Mesenchymal stem cell (in vitro differentiated cells and primary cell): Measurements from ENCODE around the gene SPSB2.
A peak's percentile ranks its signal among the peaks of the same experiment; 100 is the strongest.

Source experiments
- DNase-seq: peaks from one replicate; pipeline ENCODE4 v3.0.0-alpha.2; 2013
- H2AFZ ChIP-seq: one replicate; pipeline ENCODE4 v1.6.1; 2013; ENCODE audit warnings: low read depth, mild to moderate bottlenecking, control low read depth, inconsistent platforms, low read length, moderate library complexity
- H2AK5ac ChIP-seq: 2 replicates; pipeline ENCODE4 v1.6.1; 2013; ENCODE audit warnings: low read length, moderate library complexity, mild to moderate bottlenecking, inconsistent platforms; ENCODE audit not compliant: severe bottlenecking
- H2BK120ac ChIP-seq: one replicate; pipeline ENCODE4 v1.6.1; 2013; ENCODE audit warnings: low read depth, mild to moderate bottlenecking, inconsistent platforms, low read length, moderate library complexity
- H2BK12ac ChIP-seq, 2 experiments: one replicate each; pipeline ENCODE4 v1.6.1; 2013; ENCODE audit warnings: inconsistent platforms in 2 of 2, low read length in 2 of 2, mild to moderate bottlenecking in 2 of 2, moderate library complexity in 2 of 2, control low read depth in 1 of 2
- H2BK15ac ChIP-seq: one replicate; pipeline ENCODE4 v1.6.1; 2013; ENCODE audit warnings: mild to moderate bottlenecking, low read depth, inconsistent platforms; ENCODE audit not compliant: poor library complexity, severe bottlenecking
- H2BK5ac ChIP-seq: 2 replicates; pipeline ENCODE4 v1.6.1; 2013; ENCODE audit warnings: low read depth, mild to moderate bottlenecking, low read length, control low read depth, inconsistent platforms; ENCODE audit not compliant: poor library complexity, severe bottlenecking
- H3K14ac ChIP-seq, 2 experiments: one replicate each; pipeline ENCODE4 v1.6.1; 2013; ENCODE audit warnings: inconsistent platforms in 2 of 2, low read length in 2 of 2, control low read depth in 1 of 2, mild to moderate bottlenecking in 1 of 2, moderate library complexity in 1 of 2
- H3K18ac ChIP-seq, 2 experiments: one replicate each; pipeline ENCODE4 v1.6.1; 2013; ENCODE audit warnings: inconsistent platforms in 2 of 2, low read length in 2 of 2, control low read depth in 1 of 2, low read depth in 1 of 2, mild to moderate bottlenecking in 1 of 2
- H3K23ac ChIP-seq, 2 experiments: one replicate each; pipeline ENCODE4 v1.6.1; 2013; ENCODE audit warnings: inconsistent platforms in 2 of 2, low read length in 2 of 2, mild to moderate bottlenecking in 2 of 2, moderate library complexity in 2 of 2, control low read depth in 1 of 2
- H3K27ac ChIP-seq: 2 replicates; pipeline ENCODE4 v1.5.1; 2013; ENCODE audit warnings: mild to moderate bottlenecking, moderate library complexity, low read length, control low read depth, inconsistent platforms; ENCODE audit not compliant: poor library complexity, severe bottlenecking
- H3K27me3 ChIP-seq, 2 experiments: 2 replicates each; pipeline versions ENCODE4 v1.6.1 to v1.7.0; 2013; ENCODE audit warnings: low read length in 2 of 2, mild to moderate bottlenecking in 2 of 2, moderate library complexity in 2 of 2, control low read depth in 1 of 2, inconsistent platforms in 1 of 2; ENCODE audit not compliant: control insufficient read depth in 1 of 2, insufficient read depth in 1 of 2
- H3K36me3 ChIP-seq, 2 experiments: 2 replicates each; pipeline versions ENCODE4 v1.6.1 to v1.7.0; 2013; ENCODE audit warnings: low read length in 2 of 2, control low read depth in 1 of 2, inconsistent platforms in 1 of 2, low read depth in 1 of 2, mild to moderate bottlenecking in 1 of 2; ENCODE audit not compliant: insufficient read depth in 2 of 2, control insufficient read depth in 1 of 2
- H3K4ac ChIP-seq, 2 experiments: one replicate each; pipeline ENCODE4 v1.6.1; 2013; ENCODE audit warnings: inconsistent platforms in 2 of 2, low read length in 2 of 2, mild to moderate bottlenecking in 2 of 2, moderate library complexity in 2 of 2, control low read depth in 1 of 2, low read depth in 1 of 2
- H3K4me1 ChIP-seq: 2 replicates; pipeline ENCODE4 v1.6.1; 2013; ENCODE audit warnings: low read depth, low read length, control low read depth; ENCODE audit not compliant: control insufficient read depth, insufficient read depth
- H3K4me2 ChIP-seq: 2 replicates; pipeline ENCODE4 v1.6.1; 2013; ENCODE audit warnings: low read length, mild to moderate bottlenecking, inconsistent platforms; ENCODE audit not compliant: poor library complexity, severe bottlenecking
- H3K4me3 ChIP-seq, 2 experiments: 2 replicates each; pipeline versions ENCODE4 v1.5.1 to v1.7.0; 2013; ENCODE audit warnings: low read length in 2 of 2, mild to moderate bottlenecking in 2 of 2, control low read depth in 1 of 2, low read depth in 1 of 2; ENCODE audit not compliant: insufficient read depth in 1 of 2
- H3K79me1 ChIP-seq: replicated peaks from 2 replicates; pipeline ENCODE4 v1.6.1; 2013; ENCODE audit warnings: mild to moderate bottlenecking, control low read depth, low read length, inconsistent platforms; ENCODE audit not compliant: poor library complexity, severe bottlenecking
- H3K9ac ChIP-seq: 2 replicates; pipeline ENCODE4 v1.7.0; 2013; ENCODE audit warnings: mild to moderate bottlenecking, low read length, moderate library complexity
- H3K9me3 ChIP-seq: 2 replicates; pipeline ENCODE4 v1.7.0; 2013; ENCODE audit warnings: mild to moderate bottlenecking, low read length; ENCODE audit not compliant: control insufficient read depth
- H4K8ac ChIP-seq: one replicate; pipeline ENCODE4 v1.6.1; 2013; ENCODE audit warnings: inconsistent platforms, mild to moderate bottlenecking, low read length, moderate library complexity
- H4K91ac ChIP-seq: one replicate; pipeline ENCODE4 v1.6.1; 2013; ENCODE audit warnings: mild to moderate bottlenecking, low read length, inconsistent platforms
- WGBS: methylation state at CpG from one replicate; pipeline ENCODE4 v1.1.7; 2013; ENCODE audit warnings: mixed read lengths; 5-methylcytosine and 5-hydroxymethylcytosine counted together

The SPSB2 gene

DNA sequence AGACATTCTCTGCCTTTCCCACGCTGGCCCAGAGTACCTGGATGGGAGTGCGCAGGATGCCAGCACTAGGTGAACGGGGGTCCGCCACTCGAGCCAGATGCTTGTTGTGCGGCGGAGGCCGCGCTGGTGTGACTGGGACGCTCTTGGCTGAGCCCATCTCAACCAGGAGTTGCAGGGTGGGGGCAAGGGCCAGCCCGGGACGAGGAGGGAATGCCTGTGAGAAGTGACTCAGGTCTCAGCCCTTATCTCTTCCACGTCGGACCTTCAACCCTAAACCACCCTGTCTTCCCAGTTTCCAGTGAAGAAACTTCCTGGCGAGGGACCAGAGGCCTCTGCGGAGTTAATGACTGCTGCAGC is 22.3 kb downstream of the SPSB2 start:
- DNase-seq = no peak
- Histone ChIP-seq H3K14ac (no peak overlapping the region), H3K27ac (no peak overlapping the region), H3K4me3 (peak overlapping the region; percentile 42 to 98), H3K4me1 (peaks cover 16% of the 10 kb centered on the region), H2AFZ (no peak overlapping the region), H2BK120ac (no peak overlapping the region), H3K23ac (no peak overlapping the region), H3K9me3 (no peaks in the 10 kb centered on the region), H2BK15ac (no peak overlapping the region), H4K91ac (peak overlapping the region; percentile 21), H3K27me3 (no peaks in the 10 kb centered on the region), H2BK12ac (no peak overlapping the region), H4K8ac (no peak overlapping the region), H3K4ac (no peak overlapping the region), H2AK5ac (no peak overlapping the region), H3K79me1 (peaks cover 27% of the 10 kb centered on the region), H2BK5ac (peak overlapping the region; percentile 14), H3K4me2 (peak overlapping the region; percentile 77), H3K36me3 (peaks cover 46 to 50% of the 10 kb centered on the region in 2 experiments), H3K18ac (peak overlapping the region in 1 of 2 experiments; percentile 24), H3K9ac (peak overlapping the region; percentile 94)
- WGBS = 21% methylated on average over 13 of the region's 16 CpGs

DNA sequence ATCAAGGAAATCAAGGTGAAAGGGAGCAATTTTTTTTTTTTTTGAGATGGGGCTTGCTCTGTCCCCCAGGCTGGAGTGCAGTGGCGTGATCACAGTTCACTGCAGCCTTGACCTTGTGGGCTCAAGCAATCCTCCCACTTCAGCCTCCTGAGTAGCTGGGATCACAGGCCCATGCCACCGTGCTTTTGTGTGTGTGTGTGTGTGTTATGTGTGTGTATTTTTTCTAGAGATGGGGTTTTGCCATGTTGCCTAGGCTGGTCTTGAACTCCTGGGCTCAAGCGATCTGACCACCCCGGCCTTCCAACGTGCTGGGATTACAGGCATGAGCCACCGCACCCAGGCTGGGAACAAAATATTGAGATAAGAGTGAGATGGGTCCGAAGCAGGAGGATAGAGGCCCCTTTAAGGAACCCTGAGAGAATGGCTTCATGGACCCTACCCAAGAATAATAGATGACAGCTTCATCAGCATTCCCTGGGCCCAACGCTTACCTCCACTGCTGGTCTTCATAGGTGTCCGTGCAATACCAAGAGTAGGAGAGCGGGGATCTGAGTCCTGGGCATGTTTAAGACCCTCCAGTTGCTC is 23.0 kb downstream of the SPSB2 start:
- no peak overlapping the region for H3K4me2 ChIP-seq
- H3K4ac ChIP-seq = no peak overlapping the region
- H3K14ac ChIP-seq = no peak overlapping the region
- no peak overlapping the region for H2BK5ac ChIP-seq
- H2BK15ac ChIP-seq = peak overlapping the region; percentile 12
- peaks cover 47 to 51% of the 10 kb centered on the region in 2 experiments for H3K36me3 ChIP-seq
- no peak overlapping the region for H2AFZ ChIP-seq
- no peak for DNase-seq
- no peak overlapping the region for H2AK5ac ChIP-seq
- H2BK12ac ChIP-seq = no peak overlapping the region
- H3K4me1 ChIP-seq = peaks cover 16% of the 10 kb centered on the region
- H3K9ac ChIP-seq = peak overlapping the region; percentile 94
- peak overlapping the region in 1 of 2 experiments; percentile 98 for H3K4me3 ChIP-seq
- H2BK120ac ChIP-seq = no peak overlapping the region
- H3K27me3 ChIP-seq = no peaks in the 10 kb centered on the region
- H3K27ac ChIP-seq = no peak overlapping the region
- no peak overlapping the region for H4K91ac ChIP-seq
- no peak overlapping the region for H4K8ac ChIP-seq
- H3K9me3 ChIP-seq = no peaks in the 10 kb centered on the region
- no peak overlapping the region for H3K18ac ChIP-seq
- H3K79me1 ChIP-seq = peaks cover 24% of the 10 kb centered on the region
- H3K23ac ChIP-seq = no peak overlapping the region
- 90% methylated on average over 10 of the region's 10 CpGs for WGBS

DNA sequence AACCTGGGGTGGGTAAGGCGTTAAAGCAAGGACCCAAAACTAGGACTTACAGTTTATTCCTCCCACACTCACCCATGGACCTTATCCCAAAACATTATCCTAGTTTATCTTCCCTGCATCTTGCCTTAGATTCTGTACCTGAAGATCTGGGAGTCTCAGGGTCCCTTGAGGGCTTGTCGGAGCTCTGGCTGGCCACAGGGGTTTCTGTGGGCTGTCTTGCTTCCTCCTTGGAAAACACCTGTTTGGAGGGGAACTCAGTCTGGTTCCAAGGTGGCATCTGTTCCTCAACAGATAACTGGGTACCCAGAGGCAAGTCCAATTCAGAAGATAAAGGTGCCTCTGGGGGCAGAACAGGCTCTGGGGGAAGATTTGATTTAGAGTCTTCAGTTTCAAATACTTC is 23.7 kb downstream of the SPSB2 start:
- Histone ChIP-seq H3K4me3 (no peak overlapping the region), H3K4me1 (peaks cover 16% of the 10 kb centered on the region), H3K14ac (no peak overlapping the region), H3K27me3 (no peaks in the 10 kb centered on the region), H2AK5ac (no peak overlapping the region), H3K9ac (no peak overlapping the region), H3K79me1 (peaks cover 22% of the 10 kb centered on the region), H3K9me3 (no peaks in the 10 kb centered on the region), H2BK15ac (no peak overlapping the region), H4K8ac (no peak overlapping the region), H3K27ac (no peak overlapping the region), H2BK120ac (no peak overlapping the region), H3K23ac (no peak overlapping the region), H3K36me3 (peaks cover 48 to 53% of the 10 kb centered on the region in 2 experiments), H4K91ac (no peak overlapping the region), H3K18ac (no peak overlapping the region), H3K4ac (no peak overlapping the region), H2BK12ac (no peak overlapping the region), H2AFZ (no peak overlapping the region), H3K4me2 (no peak overlapping the region), H2BK5ac (no peak overlapping the region)
- DNase-seq = no peak
- 86% methylated on average over 2 of the region's 2 CpGs for WGBS

DNA sequence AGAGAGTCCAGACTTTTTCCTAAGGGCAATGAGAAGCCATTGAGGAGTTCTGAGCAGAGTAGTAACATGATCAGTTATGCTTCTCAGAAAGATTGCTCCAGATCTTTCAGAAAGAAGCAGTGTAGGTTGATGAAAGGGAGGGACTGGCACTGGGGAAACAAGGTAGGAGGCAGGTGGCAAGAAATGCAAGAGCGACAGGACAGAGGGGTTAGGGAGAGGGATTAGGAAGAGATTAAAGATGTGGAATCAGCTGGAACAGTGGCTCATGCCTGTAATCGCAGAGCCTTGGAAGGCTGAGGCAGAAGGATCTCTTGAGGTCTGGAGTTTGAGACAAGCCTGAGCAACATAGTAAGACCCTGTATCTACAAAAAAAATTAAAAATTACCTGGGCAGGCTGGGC is 25.4 kb downstream of the SPSB2 start:
- no peaks in the 10 kb centered on the region for H3K27me3 ChIP-seq
- peaks cover 8% of the 10 kb centered on the region for H3K4me1 ChIP-seq
- H3K9ac ChIP-seq = no peak overlapping the region
- no peak overlapping the region for H3K14ac ChIP-seq
- H3K18ac ChIP-seq = no peak overlapping the region
- H4K8ac ChIP-seq = no peak overlapping the region
- no peak overlapping the region for H2BK5ac ChIP-seq
- H2BK120ac ChIP-seq = no peak overlapping the region
- H2AK5ac ChIP-seq = no peak overlapping the region
- WGBS = 96% methylated on average over 2 of the region's 2 CpGs
- H3K23ac ChIP-seq = no peak overlapping the region
- H3K4me2 ChIP-seq = no peak overlapping the region
- no peak overlapping the region for H3K4ac ChIP-seq
- H2BK12ac ChIP-seq = no peak overlapping the region
- H3K9me3 ChIP-seq = no peaks in the 10 kb centered on the region
- DNase-seq = no peak
- peaks cover 20% of the 10 kb centered on the region for H3K79me1 ChIP-seq
- H3K4me3 ChIP-seq = no peak overlapping the region
- no peak overlapping the region for H3K27ac ChIP-seq
- no peak overlapping the region for H4K91ac ChIP-seq
- no peak overlapping the region for H2BK15ac ChIP-seq
- H2AFZ ChIP-seq = no peak overlapping the region
- peaks cover 58 to 69% of the 10 kb centered on the region in 2 experiments for H3K36me3 ChIP-seq
